HCT116 (cell line): Measurements from ENCODE around the gene IGF2. TPM values are rescaled to one million over a fixed set of nuclear protein-coding genes. Genes with fewer than 3 reads are reported as not detected.
A peak's percentile ranks its signal among the peaks of the same experiment; 100 is the strongest.

Source experiments
- ATAC-seq: fragments of 200-7000 bp; cut with Tn5 transposase; 2 replicates; pipeline ENCODE4 v1.9.1; 2020; ENCODE audit warnings: mild to moderate bottlenecking, moderate library complexity
- BruUV-seq: library from RNA; stranded (reverse); fragments of 400-500 nt; replicated peaks from 2 replicates; lab custom pipeline; 2021; lab: Mats Ljungman, UMichigan
- CTCF ChIA-PET: fragments of 300-600 bp; sonication (Branson Sonifier 250); formaldehyde crosslinking; loops from one replicate; lab custom pipeline; 2021; ENCODE audit warnings: antibody characterized with exemption; lab: Charles Lee
- POLR2A ChIA-PET: fragments of 300-600, 350-600 bp; sonication (Branson Sonifier 250); formaldehyde crosslinking; loops from one replicate; lab custom pipeline; 2021; ENCODE audit warnings: antibody characterized with exemption; lab: Charles Lee
- RAD21 ChIA-PET, 2 experiments: fragments of 300-600 bp; sonication (Branson Sonifier 250); formaldehyde crosslinking; loops; one replicate each; lab custom pipeline; 2023; ENCODE audit warnings: low total read pairs in 2 of 2; ENCODE audit not compliant: uncharacterized antibody in 2 of 2, unreplicated experiment in 2 of 2, low non-redundant PET in 1 of 2; lab: Charles Lee
- DNase-seq: peaks from one replicate; pipeline ENCODE4 v3.0.0-alpha.2; 2010; ENCODE audit warnings: low read depth, low spot score
- H2AFZ ChIP-seq: fragments of 200-600 bp; shearing (Covaris generic), sonication (generic); 2 replicates; pipeline ENCODE4 v1.6.1; 2017; ENCODE audit warnings: low read depth, mixed run types, mixed read lengths, antibody characterized with exemption, low read length; ENCODE audit not compliant: poor library complexity, severe bottlenecking
- H3K27ac ChIP-seq: 2 replicates; pipeline ENCODE4 v1.5.1; 2012; ENCODE audit warnings: low read depth, low read length
- H3K27me3 ChIP-seq: fragments of 200-600 bp; sonication (generic); 2 replicates; pipeline ENCODE4 v1.6.1; 2016; ENCODE audit warnings: mixed run types, low read length, mixed read lengths; ENCODE audit not compliant: insufficient read depth
- H3K36me3 ChIP-seq, 2 experiments: fragments of 200-500 bp in 1 of 2; fragments of 200-600 bp in 1 of 2; sonication (Bioruptor generic) in 1 of 2; sonication (generic) in 1 of 2; 2 replicates each; pipeline versions ENCODE4 v1.5.1 to v1.6.1; 2014 to 2016; ENCODE audit warnings: low read length in 2 of 2, inconsistent platforms in 1 of 2, mixed read lengths in 1 of 2, mixed run types in 1 of 2; ENCODE audit not compliant: insufficient read depth in 2 of 2, control insufficient read depth in 1 of 2
- H3K4me1 ChIP-seq, 2 experiments: fragments of 200-600 bp in 1 of 2; sonication (generic) in 1 of 2; 2 replicates each; pipeline versions ENCODE4 v1.5.1 to v1.6.1; 2012 to 2017; ENCODE audit warnings: low read length in 2 of 2, inconsistent platforms in 1 of 2, mild to moderate bottlenecking in 1 of 2, mixed read lengths in 1 of 2, mixed run types in 1 of 2, moderate library complexity in 1 of 2; ENCODE audit not compliant: insufficient read depth in 2 of 2, control insufficient read depth in 1 of 2
- H3K4me2 ChIP-seq: fragments of 200-600 bp; sonication (generic); 2 replicates; pipeline ENCODE4 v1.6.1; 2017; ENCODE audit warnings: mixed run types, low read length, mixed read lengths
- H3K4me3 ChIP-seq, 2 experiments: fragments of 200-600 bp in 1 of 2; sonication (generic) in 1 of 2; replicated peaks in 1 of 2; 2 replicates each; pipeline ENCODE4 v1.5.1; 2011 to 2016; ENCODE audit warnings: low read length in 2 of 2, control low read depth in 1 of 2, low read depth in 1 of 2, mild to moderate bottlenecking in 1 of 2, mixed read lengths in 1 of 2, mixed run types in 1 of 2
- H3K79me2 ChIP-seq: fragments of 200-600 bp; sonication (generic); 2 replicates; pipeline ENCODE4 v1.6.1; 2017; ENCODE audit warnings: mild to moderate bottlenecking, mixed run types, low read length, moderate library complexity, mixed read lengths; ENCODE audit not compliant: insufficient read depth
- H3K9ac ChIP-seq: fragments of 200-600 bp; sonication (generic); 2 replicates; pipeline ENCODE4 v1.6.1; 2016; ENCODE audit warnings: low read length, mixed read lengths
- H3K9me2 ChIP-seq: fragments of 200-600 bp; sonication (generic), shearing (Covaris generic); 2 replicates; pipeline ENCODE4 v1.6.1; 2017; ENCODE audit warnings: mixed run types, mild to moderate bottlenecking, moderate library complexity; ENCODE audit not compliant: insufficient read depth
- H3K9me3 ChIP-seq, 2 experiments: fragments of 200-500 bp in 1 of 2; fragments of 200-600 bp in 1 of 2; sonication (Bioruptor generic) in 1 of 2; sonication (generic) in 1 of 2; 2 replicates each; pipeline ENCODE4 v1.6.1; 2014 to 2017; ENCODE audit warnings: low read length in 2 of 2, mixed read lengths in 2 of 2, inconsistent platforms in 1 of 2, low read depth in 1 of 2, mild to moderate bottlenecking in 1 of 2, mixed run types in 1 of 2, moderate library complexity in 1 of 2; ENCODE audit not compliant: control insufficient read depth in 1 of 2, insufficient read depth in 1 of 2
- H4K20me1 ChIP-seq: fragments of 200-600 bp; sonication (generic), shearing (Covaris generic); 2 replicates; pipeline ENCODE4 v1.6.1; 2017; ENCODE audit warnings: mixed run types, mild to moderate bottlenecking, moderate library complexity; ENCODE audit not compliant: insufficient read depth
- CTCF ChIP-seq, 3 experiments: fragments of 200-600 bp in 1 of 3; sonication (generic) in 1 of 3; IDR thresholded peaks in 2 of 3; conservative IDR thresholded peaks in 1 of 3; 2 replicates each; pipeline ENCODE4 v1.5.1; 2012 to 2017; ENCODE audit warnings: low read depth in 2 of 3, low read length in 2 of 3, antibody characterized with exemption in 1 of 3, borderline replicate concordance in 1 of 3, control low read depth in 1 of 3, mild to moderate bottlenecking in 1 of 3, mixed read lengths in 1 of 3, mixed run types in 1 of 3, moderate library complexity in 1 of 3; ENCODE audit not compliant: insufficient read depth in 1 of 3
- ELF1 ChIP-seq: IDR thresholded peaks from 2 replicates; pipeline ENCODE4 v1.6.1; 2012; ENCODE audit warnings: low read depth, borderline replicate concordance
- RAD21 ChIP-seq: IDR thresholded peaks from 2 replicates; pipeline ENCODE4 v1.6.1; 2012; ENCODE audit warnings: low read depth, mild to moderate bottlenecking
- intact Hi-C: fragments of 100-400 bp; cut with micrococcal nuclease; formaldehyde crosslinking; loops from 2 replicates; pipeline ENCODE4 v1.10.0; 2022
- total RNA-seq: library from RNA; stranded (reverse); gene quantifications from one replicate; pipeline ENCODE4 v1.2.1, GENCODE V29; 2021; ENCODE audit not compliant: unreplicated experiment

The IGF2 gene
- total RNA-seq, 1 experiment from 2014 or later = 17.9 TPM

- DNase-seq = peak; percentile 62
- RAD21 ChIA-PET = interaction anchor here (0.9 to 4.5 kb wide), 7 partner anchors 112 to 497 kb away, joined by 4 to 55 read pairs (median 18); no protein-coding TSS in a partner anchor
- intact Hi-C loops = loop anchor here (1.0 to 5.0 kb wide), 2 partner anchors 268 to 443 kb away; no protein-coding TSS in a partner anchor
Measured at GRCh38 chr11:2149864-2150847, 11.0 kb upstream of the IGF2 start.

More at GRCh38 chr11:2149864-2150847, 11.0 kb upstream of the IGF2 start:
- Histone ChIP-seq H3K79me2 (no peaks in the 10 kb centered on the region), H3K4me1 (peaks cover 0 to 4% of the 10 kb centered on the region in 2 experiments; a peak in 1 of 4 replicates), H3K4me2 (no peak overlapping the region), H3K9me3 (no peaks in the 10 kb centered on the region), H3K27ac (no peak overlapping the region), H2AFZ (no peak overlapping the region), H3K27me3 (no peaks in the 10 kb centered on the region; the same call in 1 of the 2 replicates), H3K9me2 (no peaks in the 10 kb centered on the region), H4K20me1 (no peaks in the 10 kb centered on the region), H3K9ac (no peak overlapping the region), H3K36me3 (no peaks in the 10 kb centered on the region), H3K4me3 (no peak overlapping the region)
- TF ChIP-seq RAD21 (peak; percentile 95), CTCF (IDR thresholded peaks at IDR 0.05 in 2 of 3, conservative IDR thresholded peaks at IDR 0.05 in 1 of 3; ENCODE audit: borderline replicate concordance in 1 of 3, insufficient read depth in 1 of 3, low read depth in 2 of 3, low read length in 2 of 3) (peak; percentile 61 to 93 (median 66)), ELF1 (no peak)
- peak; percentile 43 for ATAC-seq
- POLR2A ChIA-PET = interaction anchor here (0.8 to 2.9 kb wide), 4 partner anchors 113 to 316 kb away, joined by 3 to 14 read pairs (median 3); partner anchors contain the start of gene SYT8
- BruUV-seq = no TSS peak
- CTCF ChIA-PET = interaction anchor here (0.6 to 11.5 kb wide), 24 partner anchors 8 to 603 kb away, joined by 3 to 351 read pairs (median 10); partner anchors contain the start of genes MRPL23, SYT8 and TNNI2
